GM23248 (cell line): Measurements from ENCODE around the gene CHRNA9. TPM values are rescaled to one million over a fixed set of nuclear protein-coding genes. Genes with fewer than 3 reads are reported as not detected.

Experiments
- DNase-seq: peaks from one replicate; pipeline ENCODE4 v3.0.0-alpha.2; 2015
- H2AFZ ChIP-seq: fragments of 200-600 bp; sonication (generic); 2 replicates; pipeline ENCODE4 v1.6.1; 2016; ENCODE audit warnings: antibody characterized with exemption
- H3F3A ChIP-seq: fragments of 200-600 bp; sonication (generic); 2 replicates; pipeline ENCODE4 v1.6.1; 2016; ENCODE audit warnings: mild to moderate bottlenecking, antibody characterized with exemption, mixed run types; ENCODE audit not compliant: insufficient read depth
- H3K27ac ChIP-seq: fragments of 200-600 bp; sonication (generic); 2 replicates; pipeline ENCODE4 v1.5.1; 2016; ENCODE audit warnings: mild to moderate bottlenecking
- H3K27me3 ChIP-seq: fragments of 200-600 bp; sonication (generic); replicated peaks from 2 replicates; pipeline ENCODE4 v1.6.1; 2016; ENCODE audit warnings: mild to moderate bottlenecking; ENCODE audit not compliant: insufficient read depth
- H3K36me3 ChIP-seq: fragments of 200-600 bp; sonication (generic); 2 replicates; pipeline ENCODE4 v1.6.1; 2016; ENCODE audit warnings: low read depth, mild to moderate bottlenecking
- H3K4me1 ChIP-seq: fragments of 200-600 bp; sonication (generic); 2 replicates; pipeline ENCODE4 v1.6.1; 2016; ENCODE audit warnings: mild to moderate bottlenecking; ENCODE audit not compliant: insufficient read depth
- H3K4me2 ChIP-seq: fragments of 200-600 bp; sonication (generic); one replicate; pipeline ENCODE4 v1.6.1; 2016; ENCODE audit warnings: mild to moderate bottlenecking; ENCODE audit not compliant: unreplicated experiment
- H3K4me3 ChIP-seq: fragments of 200-600 bp; sonication (generic); 2 replicates; pipeline ENCODE4 v1.5.1; 2016; ENCODE audit warnings: mild to moderate bottlenecking
- H3K79me2 ChIP-seq: fragments of 200-600 bp; sonication (generic); 2 replicates; pipeline ENCODE4 v1.6.1; 2016; ENCODE audit warnings: mild to moderate bottlenecking; ENCODE audit not compliant: insufficient read depth
- H3K9ac ChIP-seq: fragments of 200-600 bp; sonication (generic); 2 replicates; pipeline ENCODE4 v1.6.1; 2016; ENCODE audit warnings: mild to moderate bottlenecking
- H3K9me2 ChIP-seq: fragments of 200-600 bp; sonication (generic); 2 replicates; pipeline ENCODE4 v1.6.1; 2016; ENCODE audit warnings: mixed run types, mild to moderate bottlenecking, moderate library complexity; ENCODE audit not compliant: insufficient read depth
- H3K9me3 ChIP-seq: fragments of 200-600 bp; sonication (generic); one replicate; pipeline ENCODE4 v1.6.1; 2017; ENCODE audit warnings: low read depth
- H4K20me1 ChIP-seq: fragments of 200-600 bp; sonication (generic); 2 replicates; pipeline ENCODE4 v1.6.0; 2016; ENCODE audit not compliant: insufficient read depth
- EZH2 ChIP-seq: fragments of 200-600 bp; sonication (generic); IDR thresholded peaks from 2 replicates; pipeline ENCODE4 v1.6.1; 2018; ENCODE audit warnings: antibody characterized with exemption, mild to moderate bottlenecking; ENCODE audit not compliant: insufficient read depth, poor library complexity, severe bottlenecking
- EZH2phosphoT487 ChIP-seq: fragments of 200-600 bp; sonication (generic); IDR thresholded peaks from 2 replicates; pipeline ENCODE4 v1.6.1; 2018; ENCODE audit warnings: antibody characterized with exemption, moderate library complexity, mild to moderate bottlenecking, low read depth; ENCODE audit not compliant: insufficient read depth
- WGBS, 2 experiments: methylation state at CpG; one replicate each; pipeline ENCODE4 v1.1.6; 2015 to 2017; ENCODE audit warnings: low lambda C conversion rate in 2 of 2, low coverage in 1 of 2; ENCODE audit errors: missing lambda C conversion rate in 2 of 2; 5-methylcytosine and 5-hydroxymethylcytosine counted together
- in situ Hi-C: fragments of 300-500 bp; cut with MboI; formaldehyde crosslinking; loops from 2 replicates; pipeline ENCODE4 v1.15.0; 2020
- polyA plus RNA-seq: library from polyadenylated mRNA; unstranded; fragments of >200 nt; fragmentation: Nextera tagmentation; extraction: Ambion mirVana; gene quantifications from 2 replicates; pipeline ENCODE4 v1.2.1, GENCODE V29; 2016
- total RNA-seq: library from RNA; depleted of rRNA; stranded (reverse); fragments of >200 nt; shearing (Covaris generic); gene quantifications from 2 replicates; pipeline ENCODE4 v1.2.3, GENCODE V29; 2014

Gene CHRNA9
- total and polyA plus RNA-seq, 2 experiments from 2014 or later, result 0.97 to 1.2 TPM

DNA sequence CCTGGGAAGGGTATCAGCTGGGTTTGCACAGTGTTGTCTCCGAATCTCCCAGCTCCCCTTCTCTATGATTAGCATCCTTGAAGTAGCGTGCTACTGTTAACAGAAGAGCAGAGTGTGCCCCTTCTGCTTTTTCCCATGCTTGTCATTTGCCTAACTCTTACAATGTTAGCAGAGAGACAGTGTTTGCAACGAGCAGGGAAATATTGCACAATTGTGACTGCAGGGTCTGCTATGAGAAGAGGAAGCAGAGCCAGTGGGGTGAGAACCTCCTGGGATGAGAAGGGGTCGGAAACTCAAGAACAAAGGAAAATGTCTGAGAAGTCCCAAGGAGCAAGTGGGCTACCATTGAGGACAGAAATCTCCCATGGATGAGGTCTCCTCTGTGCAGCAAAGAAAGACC lies 7.8 kb upstream of the CHRNA9 start:
- TF ChIP-seq EZH2phosphoT487, result no peak
- TF ChIP-seq EZH2, result no peak
- in situ Hi-C loops, result loop anchor here (10.0 kb wide), 1 partner anchor 397 kb away; no protein-coding TSS in a partner anchor
- Histone ChIP-seq H3K4me2 (no peak overlapping the region), H3K4me1 (no peaks in the 10 kb centered on the region), H3F3A (no peaks in the 10 kb centered on the region; the same call in 1 of the 2 replicates), H4K20me1 (no peaks in the 10 kb centered on the region), H3K9me2 (no peaks in the 10 kb centered on the region), H3K4me3 (no peak overlapping the region), H3K36me3 (no peaks in the 10 kb centered on the region), H3K27me3 (no peaks in the 10 kb centered on the region), H3K9me3 (no peaks in the 10 kb centered on the region), H3K79me2 (no peaks in the 10 kb centered on the region), H3K9ac (no peak overlapping the region), H3K27ac (no peak overlapping the region), H2AFZ (no peak overlapping the region)
- WGBS, 2 experiments, result 69 to 72% methylated on average over 4 of the region's 4 CpGs
- DNase-seq, result no peak

DNA sequence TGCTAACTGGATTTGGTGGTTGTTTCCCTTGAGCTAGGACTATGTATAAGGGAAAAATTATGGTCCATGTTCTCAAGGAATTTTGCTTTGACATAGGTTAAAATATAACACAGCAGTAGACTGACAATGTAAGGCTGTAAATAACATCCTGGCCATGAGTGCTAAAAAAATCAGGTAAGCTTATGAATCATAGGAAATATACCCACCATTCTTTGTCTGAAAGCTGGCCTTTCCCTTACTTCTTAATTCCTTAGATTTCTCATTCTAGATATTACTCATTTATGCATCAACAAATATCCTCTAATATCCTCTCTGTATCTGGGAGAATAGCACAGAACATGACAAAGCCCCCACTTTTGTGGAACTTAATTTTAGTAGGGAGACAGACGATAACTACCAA lies 6.8 kb upstream of the CHRNA9 start:
- Histone ChIP-seq H3K9ac (no peak overlapping the region), H3K9me3 (no peaks in the 10 kb centered on the region), H3K27ac (no peak overlapping the region), H3F3A (peaks cover 4% of the 10 kb centered on the region), H3K36me3 (no peaks in the 10 kb centered on the region), H3K79me2 (no peaks in the 10 kb centered on the region), H3K4me2 (no peak overlapping the region), H3K9me2 (no peaks in the 10 kb centered on the region), H3K4me1 (peaks cover 4% of the 10 kb centered on the region), H2AFZ (no peak overlapping the region), H3K27me3 (no peaks in the 10 kb centered on the region), H4K20me1 (no peaks in the 10 kb centered on the region), H3K4me3 (no peak overlapping the region)
- in situ Hi-C loops, result loop anchor here (10.0 kb wide), 1 partner anchor 396 kb away; no protein-coding TSS in a partner anchor
- 71 to 74% methylated on average over 1 of the region's 1 CpG for WGBS, 2 experiments
- no peak for TF ChIP-seq EZH2phosphoT487
- TF ChIP-seq EZH2, result no peak
- DNase-seq, result no peak

DNA sequence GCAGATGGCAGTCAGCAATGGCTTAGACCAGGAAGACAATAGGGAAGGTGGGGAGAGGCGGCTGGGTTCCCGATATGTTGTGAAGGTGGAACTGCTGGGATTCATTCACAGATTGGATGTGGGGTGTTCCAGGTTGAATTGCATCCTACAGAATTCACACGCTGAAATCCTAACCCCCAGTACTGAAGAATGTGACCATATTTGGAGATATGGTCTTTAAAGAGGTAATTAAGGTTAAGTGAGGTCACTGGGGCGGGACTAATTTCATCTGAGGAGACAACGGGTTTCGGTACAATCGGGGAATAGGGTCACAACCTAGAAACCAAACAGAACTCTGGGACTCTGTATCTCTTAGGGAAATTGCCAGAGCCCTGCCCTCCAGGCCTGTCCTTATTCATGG lies 5.3 kb upstream of the CHRNA9 start:
- TF ChIP-seq EZH2phosphoT487 (no peak), EZH2 (no peak)
- no peaks in the 10 kb centered on the region for H3K36me3 ChIP-seq
- H3K79me2 ChIP-seq, result no peaks in the 10 kb centered on the region
- no peak overlapping the region for H2AFZ ChIP-seq
- no peak overlapping the region for H3K4me2 ChIP-seq
- in situ Hi-C loops, result loop anchor here (10.0 kb wide), 1 partner anchor 395 kb away; no protein-coding TSS in a partner anchor
- no peaks in the 10 kb centered on the region for H3K9me3 ChIP-seq
- DNase-seq, result no peak
- no peaks in the 10 kb centered on the region for H3K27me3 ChIP-seq
- H3F3A ChIP-seq, result peaks cover 18% of the 10 kb centered on the region
- H3K4me1 ChIP-seq, result peaks cover 18% of the 10 kb centered on the region
- WGBS, 2 experiments, result 83 to 84% methylated on average over 7 of the region's 7 CpGs
- no peak overlapping the region for H3K4me3 ChIP-seq
- H3K27ac ChIP-seq, result no peak overlapping the region
- H4K20me1 ChIP-seq, result no peaks in the 10 kb centered on the region
- no peaks in the 10 kb centered on the region for H3K9me2 ChIP-seq
- no peak overlapping the region for H3K9ac ChIP-seq

DNA sequence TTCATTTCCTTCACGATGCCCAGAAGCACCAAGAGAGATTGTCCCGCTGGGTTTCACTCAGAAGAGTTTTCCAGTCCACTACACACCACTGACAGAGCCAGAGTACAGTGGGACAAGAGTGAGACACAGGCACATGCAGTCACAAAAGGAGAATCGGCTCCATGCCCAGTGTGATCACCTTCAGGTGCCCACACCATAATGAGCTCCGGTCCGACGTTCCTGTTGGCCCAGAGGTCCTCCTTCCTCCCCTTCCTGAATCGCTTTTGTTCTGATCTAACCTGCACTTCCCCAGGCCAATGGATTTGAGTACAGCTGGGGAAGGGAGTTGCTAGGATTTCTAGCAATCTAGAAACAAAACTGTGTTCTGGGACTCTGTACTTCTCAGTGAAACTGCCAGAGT lies 4.6 kb upstream of the CHRNA9 start:
- H3F3A ChIP-seq, result peaks cover 25% of the 10 kb centered on the region
- H3K79me2 ChIP-seq, result no peaks in the 10 kb centered on the region
- in situ Hi-C loops, result no loop called here
- no peaks in the 10 kb centered on the region for H3K9me3 ChIP-seq
- H3K4me2 ChIP-seq, result no peak overlapping the region
- no peaks in the 10 kb centered on the region for H3K27me3 ChIP-seq
- TF ChIP-seq EZH2 (no peak), EZH2phosphoT487 (no peak)
- no peaks in the 10 kb centered on the region for H4K20me1 ChIP-seq
- 90 to 99% methylated on average over 6 to 7 of the region's 7 CpGs for WGBS, 2 experiments
- H3K36me3 ChIP-seq, result no peaks in the 10 kb centered on the region
- no peaks in the 10 kb centered on the region for H3K9me2 ChIP-seq
- peaks cover 24% of the 10 kb centered on the region for H3K4me1 ChIP-seq
- no peak overlapping the region for H3K4me3 ChIP-seq
- no peak overlapping the region for H2AFZ ChIP-seq
- no peak overlapping the region for H3K27ac ChIP-seq
- no peak overlapping the region for H3K9ac ChIP-seq
- no peak for DNase-seq
